ENCODE data around the gene C2orf68. TPM values are rescaled to one million over a fixed set of nuclear protein-coding genes. Genes with fewer than 3 reads are reported as not detected.

The C2orf68 gene
- total and polyA plus RNA-seq, 12 donors, result 11.7 to 48.9 (median 27.5) TPM

- Histone ChIP-seq H3K27me3 (no peaks in the 10 kb centered on the region), H3K27ac (no peak overlapping the region), H3K4me3 (no peak overlapping the region), H3K36me3 (replicated peaks in 1 of 2) (peaks cover 0 to 35% of the 10 kb centered on the region in 2 donors), H3K4me1 (replicated peaks in 1 of 2) (peaks cover 8 to 27% of the 10 kb centered on the region in 2 donors), H3K9me3 (replicated peaks in 1 of 3) (no peaks in the 10 kb centered on the region)
- intact Hi-C loops (cut with DNase I), result no loop called here
- WGBS, 4 donors, result 100% methylated on average over 1 of the region's 1 CpG
- DNase-seq, result no peak
- no peak for TF ChIP-seq CTCF (IDR thresholded peaks at IDR 0.05)
- TF ChIP-seq POLR2A (IDR thresholded peaks at IDR 0.05), result no peak
These were observed 53.7 kb downstream of the C2orf68 start for GRCh38 chr2:85558160-85558559.

- no peak for TF ChIP-seq POLR2A (IDR thresholded peaks at IDR 0.05)
- no peak for TF ChIP-seq CTCF (IDR thresholded peaks at IDR 0.05)
- intact Hi-C loops (cut with DNase I), result no loop called here
These were observed 54.7 kb downstream of the C2orf68 start for GRCh38 chr2:85557130-85557529.

More at GRCh38 chr2:85557130-85557529, 54.7 kb downstream of the C2orf68 start:
- Histone ChIP-seq H3K36me3 (replicated peaks in 1 of 2) (peaks cover 0 to 45% of the 10 kb centered on the region in 2 donors), H3K4me3 (no peak overlapping the region), H3K4me1 (replicated peaks in 1 of 2) (peaks cover 8 to 27% of the 10 kb centered on the region in 2 donors), H3K9me3 (replicated peaks in 1 of 3) (no peaks in the 10 kb centered on the region), H3K27ac (no peak overlapping the region), H3K27me3 (no peaks in the 10 kb centered on the region)
- DNase-seq, result no peak
- 91 to 94% (median 92%) methylated on average over 5 of the region's 5 CpGs for WGBS, 4 donors

Small RNAs within 50 kb of the gene (small RNA-seq; reads per million reads assigned to genes)
- gene RN7SL126P, result 0 reads per million in 2 donors

Other genes with a start within 250 kb of the C2orf68 start
- gene CAPG, start 201.7 kb downstream of the C2orf68 start, total RNA-seq, result 100 to 1,000 TPM in 1 of 9 donors, 10 to 100 TPM in 8; 11.6 to 104 (median 39.6) TPM
- 100 to 1,000 TPM in 1 of 3 donors, 10 to 100 TPM in 2; 13.8 to 192 (median 71.2) TPM for gene CAPG, start 201.7 kb downstream of the C2orf68 start, polyA plus RNA-seq
- gene SH2D6, start 193.4 kb downstream of the C2orf68 start, total RNA-seq, result 1 to 10 TPM in 1 of 9 donors, under 1 TPM in 3, not detected in 5; 0.61 to 1.4 (median 0.71) TPM
- gene SH2D6, start 193.4 kb downstream of the C2orf68 start, polyA plus RNA-seq, result 1 to 10 TPM in 2 of 3 donors, under 1 TPM in 1; 0.53 to 4.2 (median 1.3) TPM
- 100 to 1,000 TPM in 7 of 9 donors, 10 to 100 TPM in 2; 87.3 to 429 (median 175) TPM for gene MAT2A, start 72.9 kb downstream of the C2orf68 start, total RNA-seq
- 100 to 1,000 TPM in 1 of 3 donors, 10 to 100 TPM in 2; 41.1 to 237 (median 75.9) TPM for gene MAT2A, start 72.9 kb downstream of the C2orf68 start, polyA plus RNA-seq
- 10 to 100 TPM; 24.8 to 85.2 (median 48.4) TPM for gene GGCX, start 50.6 kb downstream of the C2orf68 start, total RNA-seq
- gene GGCX, start 50.6 kb downstream of the C2orf68 start, polyA plus RNA-seq, result 10 to 100 TPM; 14.9 to 28.4 (median 19.2) TPM
- gene VAMP8, start 34.5 kb downstream of the C2orf68 start, total RNA-seq, result 10 to 100 TPM in 7 of 9 donors, 1 to 10 TPM in 2; 8.0 to 68.9 (median 42.3) TPM
- 100 to 1,000 TPM in 1 of 3 donors, 10 to 100 TPM in 2; 47.2 to 108 (median 51.5) TPM for gene VAMP8, start 34.5 kb downstream of the C2orf68 start, polyA plus RNA-seq
- 100 to 1,000 TPM in 2 of 9 donors, 10 to 100 TPM in 7; 30.2 to 122 (median 70.5) TPM for gene VAMP5, start 27.6 kb downstream of the C2orf68 start, total RNA-seq
- 100 to 1,000 TPM in 2 of 3 donors, 10 to 100 TPM in 1; 37.7 to 130 (median 118) TPM for gene VAMP5, start 27.6 kb downstream of the C2orf68 start, polyA plus RNA-seq
- 100 to 1,000 TPM in 8 of 9 donors, 10 to 100 TPM in 1; 93.8 to 249 (median 175) TPM for gene RNF181, start 16.3 kb downstream of the C2orf68 start, total RNA-seq
- 100 to 1,000 TPM; 130 to 295 (median 214) TPM for gene RNF181, start 16.3 kb downstream of the C2orf68 start, polyA plus RNA-seq
- gene TMEM150A, start 9.4 kb downstream of the C2orf68 start, total RNA-seq, result 10 to 100 TPM; 13.8 to 31.2 (median 21.3) TPM
- 10 to 100 TPM; 11.6 to 79.1 (median 61.4) TPM for gene TMEM150A, start 9.4 kb downstream of the C2orf68 start, polyA plus RNA-seq
- gene USP39, start 4.1 kb upstream of the C2orf68 start, total RNA-seq, result 100 to 1,000 TPM in 1 of 9 donors, 10 to 100 TPM in 8; 28.6 to 270 (median 35.7) TPM
- 10 to 100 TPM; 26.2 to 43.9 (median 27.7) TPM for gene USP39, start 4.1 kb upstream of the C2orf68 start, polyA plus RNA-seq
- gene SFTPB, start 56.1 kb upstream of the C2orf68 start, total RNA-seq, result 10 to 100 TPM in 2 of 9 donors, 1 to 10 TPM in 1, under 1 TPM in 2, not detected in 4; 0.09 to 21.3 (median 1.4) TPM
- gene SFTPB, start 56.1 kb upstream of the C2orf68 start, polyA plus RNA-seq, result 1 to 10 TPM in 1 of 3 donors, under 1 TPM in 1, not detected in 1; 0.04 to 5.5 TPM
- gene GNLY, start 82.3 kb upstream of the C2orf68 start, total RNA-seq, result 1 to 10 TPM in 5 of 9 donors, under 1 TPM in 3, not detected in 1; 0.28 to 2.9 (median 1.2) TPM
- gene GNLY, start 82.3 kb upstream of the C2orf68 start, polyA plus RNA-seq, result 1 to 10 TPM in 2 of 3 donors, under 1 TPM in 1; 0.82 to 6.7 (median 1.8) TPM
- gene ATOH8, start 141.9 kb upstream of the C2orf68 start, total RNA-seq, result 10 to 100 TPM in 3 of 9 donors, 1 to 10 TPM in 6; 1.2 to 44.0 (median 5.6) TPM
- 10 to 100 TPM in 1 of 3 donors, 1 to 10 TPM in 1, under 1 TPM in 1; 0.88 to 10.1 (median 6.4) TPM for gene ATOH8, start 141.9 kb upstream of the C2orf68 start, polyA plus RNA-seq

Measured in adrenal gland (tissue), 12 donors.